Smooth muscle cell (in vitro differentiated cells): ENCODE measurements around the gene FNBP1. TPM values are rescaled to one million over a fixed set of nuclear protein-coding genes. Genes with fewer than 3 reads are reported as not detected.

Experiments used
- DNase-seq: peaks from one replicate; lab custom pipeline; 2025; ENCODE audit not compliant: unreplicated experiment; lab: John Stamatoyannopoulos, UW
- H2AFZ ChIP-seq: fragments of 200-600 bp; sonication (generic); 2 replicates; pipeline ENCODE4 v1.6.0; 2016; ENCODE audit warnings: antibody characterized with exemption, low read depth, mild to moderate bottlenecking
- H3F3A ChIP-seq: fragments of 200-600 bp; sonication (generic); 2 replicates; pipeline ENCODE4 v1.6.0; 2017; ENCODE audit warnings: antibody characterized with exemption, low read depth
- H3K27ac ChIP-seq: fragments of 200-600 bp; sonication (generic); 2 replicates; pipeline ENCODE4 v1.5.1; 2016; ENCODE audit warnings: low read depth, mild to moderate bottlenecking
- H3K27me3 ChIP-seq: fragments of 200-600 bp; sonication (generic); 2 replicates; pipeline ENCODE4 v1.6.1; 2016; ENCODE audit warnings: low read depth, mild to moderate bottlenecking
- H3K36me3 ChIP-seq: fragments of 200-600 bp; sonication (generic); 2 replicates; pipeline ENCODE4 v1.5.1; 2016; ENCODE audit warnings: low read depth
- H3K4me1 ChIP-seq: fragments of 200-600 bp; sonication (generic); 2 replicates; pipeline ENCODE4 v1.5.1; 2016; ENCODE audit warnings: low read depth
- H3K4me2 ChIP-seq: fragments of 200-600 bp; sonication (generic); 2 replicates; pipeline ENCODE4 v1.6.0; 2016; ENCODE audit warnings: mild to moderate bottlenecking
- H3K4me3 ChIP-seq: fragments of 200-600 bp; sonication (generic); 2 replicates; pipeline ENCODE4 v1.5.1; 2016; ENCODE audit warnings: mild to moderate bottlenecking
- H3K79me2 ChIP-seq: fragments of 200-600 bp; sonication (generic); 2 replicates; pipeline ENCODE4 v1.6.0; 2016; ENCODE audit warnings: low read depth, mild to moderate bottlenecking
- H3K9ac ChIP-seq: fragments of 200-600 bp; sonication (generic); 2 replicates; pipeline ENCODE4 v1.6.0; 2016; ENCODE audit warnings: low read depth
- H3K9me3 ChIP-seq: fragments of 200-600 bp; sonication (generic); replicated peaks from 2 replicates; pipeline ENCODE4 v1.5.1; 2016; ENCODE audit warnings: low read depth
- H4K20me1 ChIP-seq: fragments of 200-600 bp; sonication (generic); 2 replicates; pipeline ENCODE4 v1.6.0; 2016; ENCODE audit warnings: low read depth
- whole genome bisulfite sequencing: methylation state at CpG from one replicate; pipeline ENCODE4 v1.1.7; 2016; ENCODE audit warnings: low lambda C conversion rate; 5-methylcytosine and 5-hydroxymethylcytosine counted together
- polyA plus RNA-seq: library from polyadenylated mRNA; unstranded; fragments of >200 nt; fragmentation: Nextera tagmentation; extraction: Ambion mirVana; gene quantifications from 2 replicates; pipeline ENCODE4 v1.2.1, GENCODE V29; 2016
- total RNA-seq: library from RNA; depleted of rRNA; stranded (reverse); fragments of >200 nt; gene quantifications from 2 replicates; pipeline ENCODE4 v1.2.3, GENCODE V29; 2014
- TF ChIP-seq, protein P1 (sequence below): fragments of 200-600 bp; sonication (generic); IDR thresholded peaks from 2 replicates; pipeline ENCODE4 v1.5.1; 2017; ENCODE audit warnings: borderline replicate concordance, mild to moderate bottlenecking, antibody characterized with exemption; ENCODE audit not compliant: insufficient read depth, poor library complexity, severe bottlenecking

FNBP1 gene
- total and polyA plus RNA-seq, 2 experiments from 2014 or later: 17.1 to 17.2 TPM

DNA sequence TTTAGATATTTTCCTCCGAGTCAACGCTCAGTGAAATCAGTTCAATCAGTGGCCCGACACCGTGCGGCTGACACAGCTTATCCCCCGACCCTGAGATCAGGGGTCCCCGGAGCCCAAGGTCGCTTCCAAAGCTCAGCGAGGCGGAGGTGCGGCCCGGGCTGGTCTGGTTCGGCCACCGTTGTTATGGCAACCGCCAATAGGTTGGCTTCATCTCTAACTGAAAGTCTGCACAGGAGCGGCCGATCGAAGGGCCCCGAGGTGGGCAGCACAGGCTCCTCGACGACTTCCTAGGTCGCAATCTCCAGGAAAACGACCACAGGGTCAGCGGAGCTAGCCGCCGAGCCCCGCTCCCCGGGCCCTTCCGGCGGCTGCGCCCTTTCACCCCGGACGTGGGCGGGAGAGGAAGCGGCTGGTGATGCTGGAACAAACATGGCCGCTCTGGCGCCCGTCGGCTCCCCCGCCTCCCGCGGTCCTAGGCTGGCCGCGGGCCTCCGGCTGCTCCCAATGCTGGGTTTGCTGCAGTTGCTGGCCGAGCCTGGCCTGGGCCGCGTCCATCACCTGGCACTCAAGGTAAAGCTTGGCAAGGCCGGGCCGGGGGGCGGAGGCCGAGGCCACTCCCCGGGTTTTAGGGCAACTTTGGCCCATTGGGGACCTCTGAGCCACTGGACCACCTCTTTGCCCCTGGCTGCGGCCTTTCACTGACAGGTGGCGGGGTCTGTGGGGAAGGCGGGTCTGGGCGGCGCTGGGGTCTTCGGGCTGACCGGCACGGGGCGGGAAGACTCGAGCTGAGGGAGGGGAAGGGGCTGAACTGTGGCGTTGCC is 10.7 kb upstream of the FNBP1 start, which contains the start of gene GPR107:
Gene GPR107, plus strand, starts transcription at position 403 of the 821 bp plus-strand sequence. Its CDS starts 27 bp downstream, at position 430.
- peaks cover 67% of the 10 kb centered on the region for H3K79me2 ChIP-seq
- H3K27me3 ChIP-seq: no peaks in the 10 kb centered on the region
- peaks cover 22% of the 10 kb centered on the region for H4K20me1 ChIP-seq
- peak; percentile 54 for DNase-seq
- peak within 1 kb of the TSS; percentile 88 for H3K27ac ChIP-seq
- peak within 1 kb of the TSS; percentile 57 for H2AFZ ChIP-seq
- peaks cover 17% of the 10 kb centered on the region for H3K4me1 ChIP-seq
- peaks cover 13% of the 10 kb centered on the region for H3F3A ChIP-seq
- WGBS: 1% methylated on average over 58 of the region's 64 CpGs
- TF ChIP-seq, protein P1, sequence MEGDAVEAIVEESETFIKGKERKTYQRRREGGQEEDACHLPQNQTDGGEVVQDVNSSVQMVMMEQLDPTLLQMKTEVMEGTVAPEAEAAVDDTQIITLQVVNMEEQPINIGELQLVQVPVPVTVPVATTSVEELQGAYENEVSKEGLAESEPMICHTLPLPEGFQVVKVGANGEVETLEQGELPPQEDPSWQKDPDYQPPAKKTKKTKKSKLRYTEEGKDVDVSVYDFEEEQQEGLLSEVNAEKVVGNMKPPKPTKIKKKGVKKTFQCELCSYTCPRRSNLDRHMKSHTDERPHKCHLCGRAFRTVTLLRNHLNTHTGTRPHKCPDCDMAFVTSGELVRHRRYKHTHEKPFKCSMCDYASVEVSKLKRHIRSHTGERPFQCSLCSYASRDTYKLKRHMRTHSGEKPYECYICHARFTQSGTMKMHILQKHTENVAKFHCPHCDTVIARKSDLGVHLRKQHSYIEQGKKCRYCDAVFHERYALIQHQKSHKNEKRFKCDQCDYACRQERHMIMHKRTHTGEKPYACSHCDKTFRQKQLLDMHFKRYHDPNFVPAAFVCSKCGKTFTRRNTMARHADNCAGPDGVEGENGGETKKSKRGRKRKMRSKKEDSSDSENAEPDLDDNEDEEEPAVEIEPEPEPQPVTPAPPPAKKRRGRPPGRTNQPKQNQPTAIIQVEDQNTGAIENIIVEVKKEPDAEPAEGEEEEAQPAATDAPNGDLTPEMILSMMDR: no peak
- H3K36me3 ChIP-seq: no peaks in the 10 kb centered on the region
- peak within 1 kb of the TSS; percentile 86 for H3K4me3 ChIP-seq
- peak within 1 kb of the TSS; percentile 89 for H3K9ac ChIP-seq
- H3K9me3 ChIP-seq: no peaks in the 10 kb centered on the region
- peak within 1 kb of the TSS; percentile 94 for H3K4me2 ChIP-seq

DNA sequence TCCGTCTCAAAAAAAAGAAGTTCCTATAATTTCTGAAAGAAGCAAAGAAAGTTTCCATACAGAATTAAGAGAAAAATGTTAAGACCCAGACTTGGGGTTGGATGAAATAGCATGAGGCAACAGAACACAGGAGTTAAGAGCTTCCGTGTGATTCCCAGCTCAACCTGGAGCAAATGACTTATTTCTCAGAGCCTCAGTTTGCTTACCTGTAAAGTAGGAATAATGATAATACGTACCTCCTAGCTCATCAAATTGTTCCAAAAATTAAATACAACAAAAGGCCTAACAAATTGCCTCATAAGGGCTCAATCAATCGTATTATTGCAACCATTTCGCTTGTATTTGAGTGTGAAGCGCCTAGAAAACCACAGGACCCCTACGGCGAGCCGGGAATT is 10.1 kb upstream of the FNBP1 start:
- no peaks in the 10 kb centered on the region for H3K27me3 ChIP-seq
- peaks cover 13% of the 10 kb centered on the region for H3F3A ChIP-seq
- peak overlapping the region; percentile 57 for H2AFZ ChIP-seq
- peak overlapping the region; percentile 94 for H3K4me2 ChIP-seq
- TF ChIP-seq, protein P1: no peak
- peaks cover 61% of the 10 kb centered on the region for H3K79me2 ChIP-seq
- no peaks in the 10 kb centered on the region for H3K36me3 ChIP-seq
- peak overlapping the region; percentile 88 for H3K27ac ChIP-seq
- H3K9ac ChIP-seq: peak overlapping the region; percentile 89
- peaks cover 17% of the 10 kb centered on the region for H3K4me1 ChIP-seq
- peaks cover 16% of the 10 kb centered on the region for H4K20me1 ChIP-seq
- WGBS: 24% methylated on average over 9 of the region's 9 CpGs
- no peaks in the 10 kb centered on the region for H3K9me3 ChIP-seq
- no peak for DNase-seq
- H3K4me3 ChIP-seq: peak overlapping the region; percentile 86

DNA sequence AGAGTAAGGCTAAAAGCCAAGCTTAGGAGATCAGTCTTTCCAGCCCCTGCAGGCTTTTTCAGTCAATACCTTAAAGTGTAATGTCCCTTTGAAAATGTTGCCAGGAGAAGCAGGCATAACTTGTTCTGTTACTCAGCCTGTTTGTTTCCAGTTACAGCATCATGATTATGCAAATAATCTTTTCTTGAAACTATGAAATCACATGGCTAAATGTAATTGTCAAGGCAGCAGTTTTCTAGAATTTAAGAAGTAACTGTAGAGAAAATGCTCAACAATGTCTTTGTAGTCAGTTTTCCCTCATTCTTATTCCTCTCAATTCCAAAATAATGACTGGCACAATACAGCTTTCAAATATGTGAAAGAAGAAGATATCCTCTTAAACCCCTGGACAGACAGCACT is 8.9 kb upstream of the FNBP1 start:
- peaks cover 5% of the 10 kb centered on the region for H4K20me1 ChIP-seq
- H3K27me3 ChIP-seq: no peaks in the 10 kb centered on the region
- no peaks in the 10 kb centered on the region for H3K36me3 ChIP-seq
- DNase-seq: no peak
- peaks cover 49% of the 10 kb centered on the region for H3K79me2 ChIP-seq
- H3K4me3 ChIP-seq: no peak overlapping the region
- H2AFZ ChIP-seq: no peak overlapping the region
- H3K4me1 ChIP-seq: peaks cover 17% of the 10 kb centered on the region
- H3K9me3 ChIP-seq: no peaks in the 10 kb centered on the region
- H3K9ac ChIP-seq: no peak overlapping the region
- peaks cover 13% of the 10 kb centered on the region for H3F3A ChIP-seq
- peak overlapping the region; percentile 94 for H3K4me2 ChIP-seq
- TF ChIP-seq, protein P1: no peak
- peak overlapping the region; percentile 88 for H3K27ac ChIP-seq
